Right lobe of liver (tissue), 6 donors: Measurements from ENCODE around the gene BMPR2. TPM values are rescaled to one million over a fixed set of nuclear protein-coding genes. Genes with fewer than 3 reads are reported as not detected.
"Not testable (repeated sequence)": the region's sequence is repeated elsewhere in the genome, so short reads cannot be mapped to it uniquely, and the experiment has no call there.

Experiments used
- ATAC-seq, 4 donors: fragments of 200-7000 bp; cut with Tn5 transposase; one replicate each; pipeline ENCODE4 v1.9.1; 2020; ENCODE audit warnings: mild to moderate bottlenecking in 4 of 4, moderate library complexity in 4 of 4
- DNase-seq, 3 donors: peaks; one replicate each; pipeline ENCODE4 v3.0.0-alpha.2; 2020
- H3K27ac ChIP-seq, 3 donors: fragments of 200-600 bp; one replicate each; pipeline ENCODE4 v1.8.0; 2022
- H3K27me3 ChIP-seq, 2 donors: fragments of 200-600 bp; one replicate each; pipeline ENCODE4 v1.8.0; 2022
- H3K36me3 ChIP-seq, 4 donors: fragments of 200-600 bp; sonication (generic) in 1 of 4; one replicate each; pipeline versions ENCODE4 v1.5.1 to v1.8.0; 2017 to 2022; ENCODE audit warnings: control low read depth in 1 of 4
- H3K4me1 ChIP-seq, 4 donors: fragments of 200-600 bp; sonication (generic) in 1 of 4; one replicate each; pipeline versions ENCODE4 v1.5.1 to v1.8.0; 2017 to 2022; ENCODE audit warnings: control low read depth in 1 of 4
- H3K4me3 ChIP-seq, 3 donors: fragments of 200-600 bp; one replicate each; pipeline ENCODE4 v1.8.0; 2022
- H3K9me3 ChIP-seq, 4 donors: fragments of 200-600 bp; sonication (generic) in 1 of 4; one replicate each; pipeline versions ENCODE4 v1.5.1 to v1.8.0; 2017 to 2022; ENCODE audit warnings: control low read depth in 1 of 4
- CTCF ChIP-seq, 4 donors: fragments of 200-600 bp in 3 of 4; fragments of 450-650 bp in 1 of 4; IDR thresholded peaks; one replicate each; pipeline versions ENCODE4 v1.5.1 to v1.8.0; 2016 to 2022; ENCODE audit warnings: antibody characterized with exemption in 4 of 4, mild to moderate bottlenecking in 2 of 4
- POLR2A ChIP-seq: fragments of 450-650 bp; IDR thresholded peaks from one replicate; pipeline ENCODE4 v1.6.1; 2017; ENCODE audit warnings: antibody characterized with exemption, mild to moderate bottlenecking
- WGBS: methylation state at CpG from one replicate; pipeline ENCODE4 v1.1.6; 2018; ENCODE audit warnings: low coverage, low lambda C conversion rate; ENCODE audit not compliant: insufficient coverage; ENCODE audit errors: missing lambda C conversion rate; 5-methylcytosine and 5-hydroxymethylcytosine counted together
- intact Hi-C, 2 donors: fragments of 100-400 bp; cut with DNase I; formaldehyde crosslinking; loops; one replicate each; pipeline versions ENCODE4 v1.11.2 to v1.14.1; 2022
- total RNA-seq, 6 experiments: library from RNA; depleted of rRNA in 2 of 6; stranded (reverse); fragments of >200 nt in 2 of 6; fragmentation: NEBNext Ultra II Directional in 3 of 6; extraction: Animal tissue kit (Norgen Biotek cat#: 25700) in 3 of 6; gene quantifications; one replicate each; pipeline versions ENCODE4 v1.1.0 to v1.2.4, GENCODE V29; 2016 to 2023
- donor health status: DM: no; HTN: yes; CAD: no.
- donor health status: DM: no; HTN: no; CAD: no.
- donor health status: DM: no; HTN: no; CAD: no.
- donor health status: DM: no; HTN: yes; CAD: no.
- donor health status: DM: no; HTN: yes; CAD: no.

BMPR2 gene
- total RNA-seq, 6 experiments from 2014 or later = 14.6 to 25.2 (median 18.7) TPM

- TF ChIP-seq POLR2A (no peak), CTCF (IDR thresholded peaks at IDR 0.05) (no peak)
- Histone ChIP-seq H3K27ac (no peak overlapping the region), H3K9me3 (no peaks in the 10 kb centered on the region), H3K4me3 (no peak overlapping the region), H3K4me1 (no peaks in the 10 kb centered on the region), H3K36me3 (no peaks in the 10 kb centered on the region), H3K27me3 (no peaks in the 10 kb centered on the region)
- no peak for DNase-seq
- intact Hi-C loops = no loop called here
- no peak for ATAC-seq
Observed at GRCh38 chr2:202490479-202490878, 114.4 kb downstream of the BMPR2 start.

GRCh38 chr2:202491514-202491913 is 115.4 kb downstream of the BMPR2 start:
- TF ChIP-seq CTCF (IDR thresholded peaks at IDR 0.05) (no peak), POLR2A (no peak)
- no peak overlapping the region for H3K27ac ChIP-seq

GRCh38 chr2:202494300-202495229 is 118.4 kb downstream of the BMPR2 start:
- Histone ChIP-seq H3K27ac (no peak overlapping the region), H3K9me3 (no peaks in the 10 kb centered on the region), H3K36me3 (no peaks in the 10 kb centered on the region), H3K4me1 (peaks cover 0 to 5% (median 0%) of the 10 kb centered on the region in 4 donors), H3K4me3 (no peak overlapping the region), H3K27me3 (no peaks in the 10 kb centered on the region)
- DNase-seq (peak in 1 of 3 donors; percentile 38), ATAC-seq (peak; percentile 79 to 96 (median 88))
- TF ChIP-seq POLR2A (no peak), CTCF (IDR thresholded peaks at IDR 0.05) (no peak)
- WGBS = 62% methylated on average over 6 of the region's 13 CpGs
- intact Hi-C loops = no loop called here

More at GRCh38 chr2:202491514-202491913, 115.4 kb downstream of the BMPR2 start:
- Histone ChIP-seq H3K4me3 (no peak overlapping the region), H3K27me3 (no peaks in the 10 kb centered on the region), H3K36me3 (no peaks in the 10 kb centered on the region), H3K9me3 (no peaks in the 10 kb centered on the region), H3K4me1 (no peaks in the 10 kb centered on the region)
- intact Hi-C loops = no loop called here
- 92% methylated on average over 4 of the region's 4 CpGs for WGBS
- DNase-seq = no peak
- no peak for ATAC-seq

- TF ChIP-seq CTCF (IDR thresholded peaks at IDR 0.05) = no peak
- no peak for TF ChIP-seq POLR2A
- ATAC-seq = no peak
- no peaks in the 10 kb centered on the region for H3K9me3 ChIP-seq
Observed at GRCh38 chr2:202495230-202495604, 119.1 kb downstream of the BMPR2 start.

GRCh38 chr2:202496835-202497472 is 120.8 kb downstream of the BMPR2 start:
- H3K27me3 ChIP-seq, H3K4me1 ChIP-seq, H3K27ac ChIP-seq, H3K4me3 ChIP-seq, ATAC-seq, intact Hi-C loops, H3K9me3 ChIP-seq, H3K36me3 ChIP-seq, DNase-seq: not testable (repeated sequence)
- WGBS = 98% methylated on average over 11 of the region's 38 CpGs

More at GRCh38 chr2:202495230-202495604, 119.1 kb downstream of the BMPR2 start:
- Histone ChIP-seq H3K4me3 (no peak overlapping the region), H3K27ac (no peak overlapping the region), H3K27me3 (no peaks in the 10 kb centered on the region), H3K4me1 (peaks cover 0 to 5% (median 0%) of the 10 kb centered on the region in 4 donors), H3K36me3 (no peaks in the 10 kb centered on the region)
- WGBS = 79% methylated on average over 2 of the region's 23 CpGs
- intact Hi-C loops = no loop called here
- no peak for DNase-seq

- intact Hi-C loops, H3K36me3 ChIP-seq, H3K27ac ChIP-seq, H3K4me1 ChIP-seq, H3K4me3 ChIP-seq, DNase-seq, H3K27me3 ChIP-seq, ATAC-seq, H3K9me3 ChIP-seq: not testable (repeated sequence)
- WGBS = 68% methylated on average over 5 of the region's 7 CpGs
Observed at GRCh38 chr2:202497473-202497866, 121.3 kb downstream of the BMPR2 start.

- H3K4me3 ChIP-seq, intact Hi-C loops: not testable (repeated sequence)
Observed at GRCh38 chr2:202499841-202500240, 123.7 kb downstream of the BMPR2 start.

More at GRCh38 chr2:202499841-202500240, 123.7 kb downstream of the BMPR2 start:
- H3K27me3 ChIP-seq, H3K36me3 ChIP-seq, ATAC-seq, H3K9me3 ChIP-seq, H3K4me1 ChIP-seq: not testable (repeated sequence)
- peak overlapping the region in 1 of 3 donors; percentile 37 for H3K27ac ChIP-seq
- peak in 2 of 3 donors; percentile 51 to 72 for DNase-seq
- 50% methylated on average over 1 of the region's 7 CpGs for WGBS
